Skin epidermis (tissue), 12 donors: Measurements from ENCODE around the gene ARCN1.
"Not testable (repeated sequence)": the region's sequence is repeated elsewhere in the genome, so short reads cannot be mapped to it uniquely, and the experiment has no call there.

Experiments
- H3K27ac ChIP-seq, 21 experiments: fragments of 200-600 bp; sonication (generic) in 11 of 21; one replicate each; pipeline ENCODE4 v1.5.0; 2020; ENCODE audit warnings: mild to moderate bottlenecking in 3 of 21, inconsistent platforms in 2 of 21, moderate library complexity in 2 of 21
- H3K4me3 ChIP-seq, 7 experiments: fragments of 200-600 bp; sonication (generic) in 2 of 7; one replicate each; pipeline ENCODE4 v1.5.0; 2020; ENCODE audit warnings: inconsistent platforms in 2 of 7, mild to moderate bottlenecking in 2 of 7, moderate library complexity in 1 of 7

ARCN1 gene

DNA sequence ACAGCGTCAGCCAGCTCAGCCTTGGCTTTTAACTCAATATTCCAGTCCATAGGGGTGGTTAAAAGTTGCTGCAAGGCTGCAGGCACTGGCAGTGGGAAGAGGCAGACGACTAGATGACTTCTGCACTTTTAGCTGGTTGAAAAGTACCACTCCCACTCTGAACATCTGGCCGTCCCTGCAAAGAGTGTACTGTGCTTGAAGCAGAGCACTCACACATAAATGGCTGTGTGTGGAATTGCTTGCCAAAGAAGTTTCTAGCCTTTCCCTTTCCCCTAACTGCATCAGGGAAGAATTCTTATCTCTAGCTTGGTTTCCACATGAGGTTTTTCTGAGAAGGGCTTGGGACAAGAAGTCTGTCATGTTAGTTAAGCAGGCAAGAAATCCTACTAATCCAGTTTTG is 30.1 kb downstream of the ARCN1 start:
- peak overlapping the region in 2 of 21 experiments; percentile 2 to 34 for H3K27ac ChIP-seq
- no peak overlapping the region for H3K4me3 ChIP-seq

DNA sequence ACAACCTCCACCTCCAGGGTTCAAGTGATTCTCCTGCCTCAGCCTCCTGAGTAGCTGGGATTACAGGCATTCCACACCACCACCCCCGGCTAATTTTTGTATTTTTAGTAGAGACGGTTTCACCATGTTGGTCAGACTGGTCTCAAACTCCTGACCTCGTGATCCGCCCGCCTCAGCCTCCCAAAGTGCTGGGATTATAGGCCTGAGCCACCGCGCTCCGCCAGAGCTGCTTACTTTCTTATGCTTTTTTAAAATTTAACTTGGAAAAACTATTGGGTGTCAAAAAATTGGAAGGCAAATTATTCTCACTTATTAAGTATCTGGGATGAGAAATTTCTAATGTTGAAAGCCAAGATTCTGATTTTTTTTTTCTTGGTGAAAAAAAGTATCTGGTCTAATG is 31.5 kb downstream of the ARCN1 start:
- not testable (repeated sequence) for H3K4me3 ChIP-seq
- peak overlapping the region in 9 of 21 experiments; percentile 5 to 70 (median 26) for H3K27ac ChIP-seq

DNA sequence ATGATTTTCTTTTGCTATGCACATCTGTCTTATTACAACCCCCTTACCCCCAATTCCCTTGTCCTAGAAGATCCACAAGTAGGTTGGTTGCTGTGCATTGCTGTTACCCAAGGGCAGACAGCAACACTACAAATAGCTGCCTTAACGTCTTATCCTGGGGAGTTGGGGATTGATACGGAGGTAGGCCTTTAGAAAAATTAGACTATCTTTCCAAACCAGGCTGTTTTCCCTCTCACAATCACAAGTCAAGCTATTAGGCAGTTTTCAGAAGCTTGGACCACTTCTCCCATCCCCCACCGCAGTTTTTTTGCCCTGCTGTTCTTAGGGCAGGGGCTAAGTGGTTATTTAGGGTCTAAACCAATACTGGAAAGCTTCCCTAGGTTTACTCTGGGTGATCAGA is 32.4 kb downstream of the ARCN1 start:
- H3K27ac ChIP-seq, result peak overlapping the region in 17 of 21 experiments; percentile 1 to 76 (median 55)

DNA sequence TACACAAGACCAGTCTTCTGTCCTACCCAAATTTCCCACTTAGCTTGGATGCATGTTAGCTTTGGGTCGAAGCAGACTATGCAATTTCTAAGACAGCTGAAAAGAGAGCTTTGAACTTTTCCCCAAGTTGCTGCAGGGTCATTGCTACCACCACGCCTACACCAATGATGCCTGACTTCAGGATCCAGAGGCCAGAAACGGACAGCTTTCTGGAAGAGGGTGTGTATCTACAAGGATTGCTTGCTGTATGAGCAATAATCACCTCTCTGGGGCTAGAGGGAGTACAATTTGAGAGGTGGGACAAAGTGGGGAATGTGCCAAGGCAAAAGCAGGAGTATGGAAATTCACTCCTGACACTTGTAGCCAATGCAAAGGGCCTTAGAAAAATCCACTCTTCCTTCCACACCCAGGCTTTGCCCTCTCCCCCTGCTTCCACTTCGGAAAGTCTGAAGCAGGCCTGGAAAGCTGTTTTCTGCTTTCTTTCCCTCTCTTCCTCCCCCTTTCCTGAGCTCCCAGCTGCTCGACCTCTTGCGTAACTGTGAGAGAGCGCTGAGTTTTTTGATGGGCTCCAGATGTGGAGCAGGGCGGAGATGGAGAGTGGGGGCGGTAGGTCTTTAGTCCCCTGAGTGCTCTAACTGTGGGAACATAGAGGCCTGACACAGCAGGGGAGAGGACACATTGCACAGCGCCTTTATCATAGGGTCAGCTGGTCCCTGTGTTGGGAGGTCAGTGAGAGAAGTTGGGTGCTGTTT is 33.1 kb downstream of the ARCN1 start:
- peak overlapping the region in 19 of 21 experiments; percentile 1 to 94 (median 64) for H3K27ac ChIP-seq
- H3K4me3 ChIP-seq, result no peak overlapping the region

More for the DNA sequence above, 32.4 kb downstream of the ARCN1 start:
- H3K4me3 ChIP-seq, result no peak overlapping the region

DNA sequence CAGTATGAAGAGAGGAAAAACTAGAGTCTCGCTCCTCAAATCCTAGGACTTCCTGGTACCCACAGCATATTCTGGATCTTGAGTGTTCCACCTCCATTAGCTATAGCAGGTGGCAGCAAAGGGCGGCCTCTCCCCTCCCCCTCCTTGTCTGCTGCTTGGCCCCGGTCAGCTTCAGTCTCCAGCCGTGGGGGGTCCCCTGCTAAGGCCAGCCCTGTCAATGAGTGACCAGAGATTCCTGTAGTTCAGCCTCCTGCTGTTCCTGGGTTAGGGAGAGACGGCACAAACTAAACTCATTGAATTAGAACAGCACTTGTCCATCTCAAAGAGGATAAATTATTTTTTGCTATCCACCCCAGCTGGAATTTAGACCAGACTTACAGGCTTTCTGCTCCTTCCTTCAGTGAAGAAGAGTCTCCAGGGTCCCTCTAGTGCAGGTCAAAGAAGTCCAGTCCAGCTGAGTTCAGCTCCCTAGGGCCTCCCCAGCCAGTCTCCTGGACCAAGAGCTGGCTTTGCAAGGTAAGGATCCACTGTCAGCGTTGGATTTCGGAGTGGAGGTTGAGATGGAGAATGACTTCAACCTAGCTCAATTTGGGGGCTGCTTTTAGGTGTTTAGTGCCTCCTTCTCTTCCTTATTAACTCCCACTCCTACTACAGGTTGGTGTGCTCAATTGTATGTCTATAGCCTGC is 34.1 kb downstream of the ARCN1 start:
- H3K27ac ChIP-seq, result peak overlapping the region in 20 of 21 experiments; percentile 6 to 94 (median 54)
- no peak overlapping the region for H3K4me3 ChIP-seq

DNA sequence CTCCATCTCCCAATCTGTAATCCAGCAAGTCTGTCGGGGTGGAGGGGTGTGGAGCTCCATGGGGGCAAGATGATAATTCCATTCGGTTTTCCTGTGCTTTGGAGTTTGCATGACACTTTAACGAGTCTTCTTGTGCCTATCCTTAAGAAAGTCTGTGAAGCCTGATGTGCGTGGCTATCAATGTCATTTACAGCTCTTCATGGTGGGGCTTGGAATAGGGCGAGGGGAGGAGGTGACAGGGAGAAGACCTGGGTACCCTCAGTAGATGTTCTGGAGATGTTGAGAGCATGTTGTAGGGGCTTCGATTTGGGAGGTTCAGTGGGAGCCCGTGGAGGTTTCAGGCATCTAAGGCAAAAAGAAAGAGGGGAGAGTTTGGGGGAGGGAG is 34.6 kb downstream of the ARCN1 start:
- peak overlapping the region in 16 of 21 experiments; percentile 7 to 94 (median 52) for H3K27ac ChIP-seq
- H3K4me3 ChIP-seq, result no peak overlapping the region

DNA sequence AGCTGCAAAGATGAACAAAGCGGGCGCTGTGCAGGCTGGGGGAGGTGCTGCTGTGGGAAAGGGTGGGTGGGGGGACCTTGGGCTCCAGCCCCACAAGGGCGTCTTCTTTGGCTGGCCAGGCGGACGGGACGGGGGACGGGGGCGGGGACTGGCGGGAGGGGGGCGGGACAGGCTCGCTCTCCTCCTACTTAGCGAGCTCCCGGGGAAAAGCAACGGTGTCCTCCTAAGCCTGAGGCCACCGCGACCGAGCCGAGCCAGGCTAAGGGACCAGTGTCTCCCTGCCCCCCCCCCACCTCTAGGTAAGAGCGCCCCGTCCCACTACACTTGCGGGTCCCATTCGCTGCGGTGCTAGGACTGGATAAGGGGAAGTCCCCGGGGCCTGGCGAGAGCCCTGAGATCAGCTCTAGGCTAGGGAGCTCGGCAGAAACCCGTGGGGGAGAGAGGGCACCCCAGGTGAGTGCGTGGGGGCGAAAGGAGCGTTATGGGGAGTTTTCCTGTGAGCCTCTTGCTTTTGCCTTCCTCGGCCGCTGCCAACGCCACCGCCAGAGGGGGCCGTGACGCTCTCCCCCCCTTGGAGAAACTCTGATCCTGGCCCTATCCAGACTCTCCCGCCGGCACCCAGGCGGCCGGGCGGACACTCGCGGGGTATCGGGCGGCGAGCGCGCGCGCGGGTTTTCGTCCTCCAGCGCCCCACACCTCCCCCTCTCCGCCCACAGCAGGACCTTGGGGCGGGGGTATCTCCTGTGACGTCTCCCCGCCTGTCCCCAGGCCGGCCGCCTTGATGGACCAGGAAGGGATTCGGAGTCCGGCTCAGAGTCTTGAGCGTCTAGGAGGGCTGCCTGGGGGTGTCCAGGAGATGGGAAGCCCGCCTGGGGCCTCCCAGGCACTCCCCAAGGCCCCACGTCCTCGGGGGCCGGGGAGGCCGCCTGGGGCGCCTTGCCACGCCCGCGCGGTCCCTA is 35.5 kb downstream of the ARCN1 start, which contains the start of gene PHLDB1:
Gene PHLDB1 (plus strand): TSS at position 215 of the 959 bp plus-strand sequence. CDS start 6,222 bp downstream, outside the sequence.
- H3K4me3 ChIP-seq, result peak within 1 kb of the TSS; percentile 49 to 63 (median 59)
- H3K27ac ChIP-seq, result peak within 1 kb of the TSS; percentile 55 to 97 (median 87)

DNA sequence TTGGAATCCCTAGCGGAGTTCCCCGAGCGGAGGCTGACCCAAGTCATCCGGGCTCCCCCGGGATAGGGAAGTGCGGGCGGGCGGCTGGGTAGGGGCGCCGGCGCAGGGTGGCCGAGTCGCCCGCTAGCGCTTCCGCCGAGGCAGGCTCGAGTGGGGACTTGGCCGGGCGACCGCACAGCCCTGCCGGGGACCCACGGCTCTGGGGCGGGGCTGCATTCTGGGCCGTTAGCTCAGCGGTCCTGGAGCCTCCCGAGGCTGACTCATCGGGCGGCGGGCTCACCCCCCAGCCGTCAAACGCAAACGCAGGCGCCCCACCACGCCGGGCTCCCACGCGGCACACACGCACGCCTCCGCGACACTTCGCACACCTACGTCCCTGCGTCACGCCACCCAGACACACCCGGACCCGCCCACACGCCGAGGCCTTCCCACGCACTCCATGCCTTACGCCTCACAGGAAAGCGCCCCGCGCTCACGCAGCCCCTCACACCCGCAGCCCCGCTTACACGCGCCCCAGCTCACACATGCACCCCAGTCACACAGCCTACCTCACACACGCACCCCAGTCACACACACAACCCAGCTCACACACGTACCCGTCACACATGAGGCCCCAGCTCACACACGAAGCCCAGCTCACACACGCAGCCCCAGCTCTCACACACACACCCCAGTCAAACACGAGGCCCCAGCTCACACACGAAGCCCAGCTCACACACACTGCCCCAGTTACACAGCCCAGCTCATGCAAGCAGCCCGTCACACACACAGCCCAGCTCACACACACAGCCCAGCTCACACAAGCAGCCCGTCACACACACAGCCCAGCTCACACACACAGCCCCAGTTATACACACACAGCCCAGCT is 36.4 kb downstream of the ARCN1 start:
- Histone ChIP-seq H3K27ac (peak overlapping the region; percentile 55 to 97 (median 87)), H3K4me3 (peak overlapping the region; percentile 49 to 63 (median 59))

DNA sequence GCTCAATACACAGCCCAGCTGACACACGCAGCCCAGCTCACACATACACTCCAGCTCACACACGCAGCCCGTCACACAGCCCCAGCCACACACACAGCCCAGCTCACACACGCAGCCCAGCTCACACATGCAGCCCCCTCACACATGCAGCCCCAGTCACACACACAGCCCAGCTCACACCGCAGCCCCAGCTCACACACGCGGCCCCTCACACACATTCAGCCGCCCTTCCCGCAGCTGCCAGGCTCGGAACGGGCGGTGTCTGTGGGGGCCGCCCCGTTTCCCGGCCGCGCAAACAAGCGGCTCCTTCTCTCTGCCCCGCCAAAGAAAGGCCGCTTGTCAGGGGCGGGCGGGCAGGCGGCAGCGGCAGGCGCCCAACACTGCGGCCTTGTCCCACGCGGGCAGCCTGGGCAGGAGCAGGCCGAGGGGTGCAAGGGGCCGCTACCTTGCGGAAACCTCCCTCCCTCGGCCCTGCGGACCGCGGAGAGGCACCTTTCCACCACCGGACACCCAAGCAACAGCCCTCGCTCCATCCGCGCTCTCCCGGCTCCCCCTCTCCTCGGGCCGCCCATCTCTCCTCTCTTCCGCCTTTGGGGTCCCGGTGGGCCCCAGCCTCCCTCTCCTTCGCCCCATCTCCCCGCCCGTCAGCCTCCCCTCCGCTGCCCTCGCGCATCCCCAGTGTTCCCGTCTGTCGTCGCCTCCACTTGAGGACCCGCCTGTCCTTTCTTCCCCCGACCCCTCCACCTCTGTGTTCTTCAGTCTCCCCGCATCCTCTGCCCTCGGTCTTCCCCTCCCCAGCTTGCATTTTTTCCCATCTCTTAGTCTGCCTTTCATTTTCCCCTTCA is 37.4 kb downstream of the ARCN1 start:
- H3K27ac ChIP-seq, result peak overlapping the region in 19 of 21 experiments; percentile 52 to 97 (median 87)
- H3K4me3 ChIP-seq, result peak overlapping the region; percentile 30 to 63 (median 38)

DNA sequence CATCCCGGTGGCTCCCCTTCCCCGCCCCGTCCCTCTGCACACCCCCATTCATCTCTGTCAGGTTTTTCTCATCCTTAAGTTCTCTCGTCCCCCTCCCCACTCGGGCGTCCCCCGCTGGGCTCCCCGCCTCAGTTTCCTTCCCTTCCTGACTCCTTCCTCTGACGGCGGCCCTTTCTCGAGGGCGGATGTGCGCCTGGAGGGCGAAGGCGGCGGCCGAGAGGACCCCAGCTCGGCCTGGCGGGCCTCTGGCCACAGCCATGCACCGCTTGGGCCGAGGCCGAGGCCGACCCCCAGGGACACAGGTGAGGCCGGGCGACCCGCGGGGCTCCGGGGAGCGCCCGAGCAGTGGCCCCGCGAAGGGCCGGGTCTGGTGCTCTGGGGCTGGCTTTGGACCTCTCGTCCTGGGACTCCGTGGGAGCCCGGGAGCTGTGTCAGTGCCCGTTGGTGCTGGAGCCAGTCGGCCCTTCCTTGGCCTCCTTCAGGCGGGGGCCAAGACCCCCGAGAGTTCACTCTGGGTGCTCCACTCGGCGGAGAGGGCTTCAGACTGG is 38.1 kb downstream of the ARCN1 start:
- Histone ChIP-seq H3K4me3 (peak overlapping the region; percentile 30 to 63 (median 38)), H3K27ac (peak overlapping the region in 19 of 21 experiments; percentile 49 to 97 (median 87))

DNA sequence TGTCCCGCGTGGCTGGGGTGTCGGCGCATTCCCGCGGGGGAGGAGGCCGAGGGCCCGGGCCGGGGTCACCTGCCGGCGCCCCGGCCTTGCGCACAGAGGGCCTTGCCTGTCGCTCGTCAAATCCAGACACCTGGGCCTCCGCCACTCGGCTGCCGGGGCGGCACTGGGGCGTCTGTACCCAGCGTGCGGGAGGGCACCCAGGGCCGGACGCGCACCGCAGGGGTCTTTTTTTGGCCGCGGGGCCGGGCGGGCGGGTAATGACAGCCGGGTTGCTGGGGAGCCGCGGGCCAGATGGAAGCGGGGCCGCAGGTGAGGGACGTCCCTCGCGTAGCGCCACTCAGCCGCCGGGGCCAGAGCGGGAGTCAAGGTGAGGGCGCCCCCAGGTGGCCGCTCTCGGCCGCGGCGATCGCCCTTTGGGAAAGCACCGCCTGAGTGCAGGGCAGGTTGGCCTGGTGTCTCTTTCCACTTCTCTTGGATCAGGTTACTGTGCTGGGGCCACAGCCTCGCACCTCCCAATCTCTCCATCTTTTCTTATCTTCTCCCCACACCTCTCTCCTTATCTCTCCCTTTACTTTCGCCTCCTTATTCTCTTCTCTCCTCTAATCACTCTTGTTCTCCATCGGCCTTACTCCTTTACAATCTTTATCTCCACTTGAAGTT is 38.7 kb downstream of the ARCN1 start:
- Histone ChIP-seq H3K27ac (peak overlapping the region in 19 of 21 experiments; percentile 44 to 97 (median 87)), H3K4me3 (peak overlapping the region; percentile 30 to 63 (median 38))

DNA sequence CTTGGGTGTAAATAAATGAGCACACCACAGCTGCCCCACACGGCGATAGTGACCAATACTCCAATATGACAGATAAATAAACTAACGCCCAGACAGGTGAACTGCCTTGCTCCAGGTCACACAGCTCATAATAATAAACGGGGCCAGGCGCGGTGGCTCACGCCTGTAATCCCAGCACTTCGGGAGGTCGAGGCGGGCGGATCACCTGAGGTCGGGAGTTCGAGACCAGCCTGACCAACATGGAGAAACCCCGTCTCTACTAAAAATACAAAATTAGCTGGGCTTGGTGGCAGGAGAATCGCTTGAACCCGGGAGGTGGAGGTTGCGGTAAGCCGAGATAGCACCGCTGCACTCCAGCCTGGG is 39.2 kb downstream of the ARCN1 start:
- H3K4me3 ChIP-seq, result not testable (repeated sequence)
- peak overlapping the region in 7 of 21 experiments; percentile 0 to 97 (median 93) for H3K27ac ChIP-seq

DNA sequence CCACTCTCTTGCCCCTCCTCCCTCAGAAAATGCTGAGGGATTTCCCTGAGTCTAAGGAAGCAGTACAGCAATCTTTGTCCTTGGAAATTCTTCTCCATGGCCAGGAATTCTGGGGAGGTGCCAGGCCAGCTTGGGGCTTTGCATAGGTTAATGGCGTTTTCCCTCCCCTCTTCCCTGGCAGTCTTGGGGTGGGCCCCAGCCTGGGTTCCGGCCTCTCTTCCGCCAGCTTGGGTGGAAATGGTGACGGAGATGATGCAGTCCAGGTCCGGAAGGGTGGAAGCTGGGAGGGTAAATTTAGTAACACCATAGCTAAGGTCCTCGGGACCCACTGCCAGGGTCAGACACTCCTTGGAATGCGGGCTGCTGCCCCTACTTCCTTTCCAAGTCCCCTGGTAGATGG is 40.2 kb downstream of the ARCN1 start:
- Histone ChIP-seq H3K27ac (peak overlapping the region in 11 of 21 experiments; percentile 0 to 73 (median 52)), H3K4me3 (no peak overlapping the region)

DNA sequence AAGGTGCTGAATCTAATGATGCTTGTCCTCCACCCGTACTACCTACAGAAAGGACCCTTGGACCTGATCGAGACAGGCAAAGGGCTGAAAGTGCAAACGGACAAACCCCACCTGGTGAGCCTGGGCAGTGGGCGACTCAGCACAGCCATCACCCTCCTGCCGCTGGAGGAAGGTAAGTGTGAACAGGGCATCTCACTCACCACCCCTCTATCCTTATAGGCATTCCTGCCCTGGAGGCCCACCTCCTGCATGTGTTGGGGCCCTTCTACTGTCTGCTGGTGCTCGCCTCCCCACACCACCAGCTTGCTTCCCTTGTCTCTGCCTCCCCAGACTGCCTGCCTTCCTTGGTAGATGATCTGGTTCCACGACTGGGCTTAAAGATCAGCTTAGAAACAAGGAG is 42.3 kb downstream of the ARCN1 start:
- Histone ChIP-seq H3K27ac (peak overlapping the region in 3 of 21 experiments; percentile 2 to 17 (median 7)), H3K4me3 (no peak overlapping the region)

DNA sequence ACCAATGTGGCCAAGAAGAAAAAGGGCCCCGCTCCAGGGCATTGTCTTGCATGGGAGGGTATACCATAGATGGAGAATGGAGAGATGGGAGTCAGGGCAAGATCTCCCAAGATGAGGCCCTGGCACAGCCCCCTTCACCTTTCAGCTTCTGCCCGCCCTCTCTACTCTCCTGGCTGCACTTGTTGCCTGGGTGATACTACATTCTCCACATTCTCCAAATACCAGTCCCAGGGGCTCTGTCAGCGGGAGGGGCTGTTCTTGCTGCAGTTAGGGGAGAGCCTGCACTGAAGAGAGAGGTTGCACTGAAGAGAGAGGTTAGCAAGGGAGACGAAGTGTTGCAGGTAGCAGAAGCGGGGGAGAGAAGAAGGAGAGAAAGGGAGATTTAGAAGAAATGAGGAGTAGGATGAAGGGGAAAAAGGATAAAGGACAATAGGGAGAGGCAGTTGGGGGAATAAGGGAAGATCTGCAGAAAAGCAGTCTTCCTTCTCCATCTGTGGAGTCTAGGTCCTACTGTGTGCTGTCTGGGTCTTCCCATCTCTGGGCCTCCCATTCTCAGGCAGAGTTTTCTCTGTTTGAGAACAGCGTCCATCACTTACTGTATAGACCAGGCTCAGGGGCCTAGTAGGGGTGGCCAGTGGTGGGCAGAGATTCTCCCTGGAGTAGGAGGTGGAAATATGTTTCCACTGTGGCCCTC is 43.2 kb downstream of the ARCN1 start:
- Histone ChIP-seq H3K4me3 (no peak overlapping the region), H3K27ac (no peak overlapping the region)

DNA sequence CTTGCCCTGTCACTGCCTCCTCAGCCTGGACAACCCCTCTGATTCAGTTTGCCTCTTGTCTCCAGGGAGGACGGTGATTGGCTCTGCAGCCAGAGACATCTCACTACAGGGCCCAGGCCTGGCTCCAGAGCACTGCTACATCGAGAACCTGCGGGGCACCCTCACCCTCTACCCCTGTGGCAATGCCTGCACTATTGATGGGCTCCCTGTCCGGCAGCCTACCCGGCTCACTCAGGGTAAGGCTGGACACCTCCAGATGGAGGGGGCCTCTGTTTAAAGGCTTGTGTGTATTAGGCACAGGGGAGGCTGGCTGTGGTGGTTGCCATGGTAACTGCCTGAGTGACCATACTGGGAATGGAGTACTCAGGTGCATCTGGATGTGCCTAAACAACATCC is 43.8 kb downstream of the ARCN1 start:
- Histone ChIP-seq H3K27ac (no peak overlapping the region), H3K4me3 (no peak overlapping the region)
